Activated CD8-positive, alpha-beta memory T cell treated with anti-CD3 and anti-CD28 coated beads for 48 hours (primary cell): ENCODE results near the gene CDY1.
"Not testable (repeated sequence)": the region's sequence is repeated elsewhere in the genome, so short reads cannot be mapped to it uniquely, and the experiment has no call there.

ENCODE experiments used
- DNase-seq, 3 experiments: peaks; one replicate each; pipeline ENCODE4 v3.0.0-alpha.2; 2020; ENCODE audit warnings: low read depth in 2 of 3, low spot score in 2 of 3

Gene CDY1, protein sequence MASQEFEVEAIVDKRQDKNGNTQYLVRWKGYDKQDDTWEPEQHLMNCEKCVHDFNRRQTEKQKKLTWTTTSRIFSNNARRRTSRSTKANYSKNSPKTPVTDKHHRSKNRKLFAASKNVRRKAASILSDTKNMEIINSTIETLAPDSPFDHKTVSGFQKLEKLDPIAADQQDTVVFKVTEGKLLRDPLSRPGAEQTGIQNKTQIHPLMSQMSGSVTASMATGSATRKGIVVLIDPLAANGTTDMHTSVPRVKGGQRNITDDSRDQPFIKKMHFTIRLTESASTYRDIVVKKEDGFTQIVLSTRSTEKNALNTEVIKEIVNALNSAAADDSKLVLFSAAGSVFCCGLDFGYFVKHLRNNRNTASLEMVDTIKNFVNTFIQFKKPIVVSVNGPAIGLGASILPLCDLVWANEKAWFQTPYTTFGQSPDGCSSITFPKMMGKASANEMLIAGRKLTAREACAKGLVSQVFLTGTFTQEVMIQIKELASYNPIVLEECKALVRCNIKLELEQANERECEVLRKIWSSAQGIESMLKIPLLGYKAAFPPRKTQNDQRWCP

DNA sequence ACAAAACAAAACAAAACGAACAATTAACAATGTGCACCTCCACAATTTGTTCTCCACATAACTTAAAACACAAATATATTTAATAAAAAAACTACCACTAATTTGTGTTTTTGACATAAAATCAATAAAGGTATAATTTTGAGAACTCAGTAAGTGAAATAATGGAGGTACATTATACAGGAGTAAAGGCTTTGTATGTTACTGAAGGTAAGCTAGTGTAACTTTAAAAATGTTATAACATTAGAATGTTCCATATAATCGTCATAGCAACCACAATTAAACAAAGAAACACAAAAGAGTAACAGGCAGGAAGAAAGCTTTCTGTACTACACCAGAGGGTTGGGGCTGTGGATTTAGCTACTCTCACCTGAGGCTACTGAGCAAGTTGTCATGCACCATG, at the start of gene CDY1:
Gene CDY1, plus strand, starts transcription at position 301 of the 400 bp plus-strand sequence. CDS start 326 bp downstream, outside the sequence.
- DNase-seq, result not testable (repeated sequence)

DNA sequence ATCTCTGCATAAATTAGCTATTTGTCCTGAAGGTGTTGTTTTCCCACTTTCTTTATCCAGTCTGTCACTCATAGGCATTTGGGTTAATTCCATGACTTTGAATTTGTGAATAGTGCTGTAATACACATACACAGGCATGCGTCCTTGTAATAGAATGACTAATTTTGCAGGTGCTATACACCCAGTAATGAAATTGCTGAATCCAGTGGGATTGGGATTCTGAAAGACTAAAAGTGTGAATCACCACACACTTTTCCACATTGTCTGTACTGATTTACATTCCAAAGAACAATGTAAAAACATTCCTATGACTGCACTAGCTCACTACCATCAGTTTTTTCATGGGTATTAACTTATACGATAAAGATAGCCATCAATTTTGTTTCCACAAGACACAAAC, 28.6 kb upstream of the CDY1 start:
- not testable (repeated sequence) for DNase-seq

DNA sequence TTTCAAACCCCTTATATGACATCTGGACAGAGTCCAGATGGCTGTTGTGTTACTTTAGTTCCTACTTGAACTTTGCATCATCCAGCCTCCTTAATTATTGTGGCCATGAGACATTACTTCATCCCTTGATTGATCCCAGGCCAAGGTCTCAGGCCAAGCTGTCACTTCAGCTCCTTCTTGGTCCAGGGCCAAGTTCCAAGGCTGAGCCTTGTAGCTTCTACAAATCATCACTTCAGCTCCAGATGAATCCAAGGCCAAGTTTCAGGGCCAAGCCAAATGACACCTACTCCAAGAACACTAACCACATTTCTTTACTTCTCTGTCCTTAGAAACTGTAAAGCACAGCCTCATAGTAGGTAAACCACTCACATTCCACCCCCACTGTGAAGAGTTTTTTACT, 1.7 kb upstream of the CDY1 start:
- DNase-seq, result not testable (repeated sequence)

DNA sequence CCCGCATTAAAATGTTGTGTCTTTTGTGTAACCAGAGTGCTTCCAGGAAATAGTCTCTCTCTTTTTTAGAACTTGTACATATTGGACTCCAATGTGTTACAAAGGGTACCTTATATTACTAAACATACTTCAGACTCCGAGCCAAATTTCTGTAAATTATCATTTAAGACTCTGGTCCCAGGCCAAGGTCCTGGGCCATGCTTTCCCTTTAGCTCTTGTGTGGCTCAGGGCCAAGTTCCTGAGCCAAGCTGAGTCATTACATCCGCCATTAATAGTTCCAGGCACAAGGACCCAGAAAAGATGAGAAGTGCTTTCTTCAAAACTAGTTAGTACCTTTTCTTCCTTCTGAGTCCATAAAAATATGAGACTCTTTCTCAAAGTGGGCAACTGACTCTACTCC, 4.6 kb downstream of the CDY1 start:
- DNase-seq, result not testable (repeated sequence)

DNA sequence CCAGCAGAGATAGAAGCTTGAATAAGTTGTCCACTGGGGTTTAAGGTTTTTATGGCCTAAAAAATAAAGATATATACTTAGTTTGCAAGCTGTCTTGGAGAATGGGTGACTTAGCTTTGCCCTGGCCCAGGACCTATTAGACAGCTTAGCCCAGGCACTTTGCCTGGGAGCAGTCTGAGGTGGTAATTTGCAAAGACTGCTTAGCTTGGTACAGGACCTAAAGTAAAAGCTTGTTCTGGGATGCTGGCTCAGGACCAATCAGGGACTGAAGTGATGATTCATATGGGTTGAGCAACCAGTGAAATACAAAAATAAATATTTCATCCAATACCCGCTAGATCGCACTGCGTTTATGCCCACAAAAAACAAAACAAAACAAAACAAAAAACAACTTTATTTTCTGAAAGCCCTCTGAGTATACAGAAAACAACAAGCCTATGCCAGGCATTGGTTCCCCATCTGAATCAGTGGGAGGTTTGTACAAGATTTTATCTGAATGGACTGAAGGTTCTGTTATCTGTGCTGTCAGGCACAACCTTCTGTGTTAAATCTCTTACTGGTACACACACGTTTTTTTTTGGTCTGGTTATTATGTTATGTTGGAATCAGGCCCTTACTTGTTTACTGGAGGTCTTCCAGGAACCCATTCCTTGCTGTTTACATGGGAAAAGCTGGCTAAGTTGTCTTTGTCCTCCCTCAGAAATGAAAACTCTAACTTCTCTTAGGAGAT, 8.6 kb downstream of the CDY1 start:
- DNase-seq, result not testable (repeated sequence)

DNA sequence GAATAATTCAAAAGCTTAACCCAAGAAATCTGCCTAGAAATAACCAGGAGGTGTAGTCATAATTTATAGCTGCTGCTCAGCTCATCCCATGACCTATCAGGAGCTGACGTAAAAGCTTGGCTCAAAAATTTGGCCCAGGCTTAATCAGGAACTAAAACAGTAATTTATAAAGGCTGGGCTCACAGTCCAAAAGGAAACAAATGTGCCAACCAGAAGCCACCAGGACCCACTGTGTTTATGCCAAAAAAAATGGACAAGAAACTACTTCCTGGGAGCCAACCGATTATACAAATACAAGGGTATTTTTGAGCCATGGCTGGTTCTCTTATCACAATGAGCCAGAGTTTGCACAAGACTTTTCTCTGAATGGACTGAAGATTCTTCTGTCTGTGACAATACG, 17.9 kb downstream of the CDY1 start:
- DNase-seq, result not testable (repeated sequence)

DNA sequence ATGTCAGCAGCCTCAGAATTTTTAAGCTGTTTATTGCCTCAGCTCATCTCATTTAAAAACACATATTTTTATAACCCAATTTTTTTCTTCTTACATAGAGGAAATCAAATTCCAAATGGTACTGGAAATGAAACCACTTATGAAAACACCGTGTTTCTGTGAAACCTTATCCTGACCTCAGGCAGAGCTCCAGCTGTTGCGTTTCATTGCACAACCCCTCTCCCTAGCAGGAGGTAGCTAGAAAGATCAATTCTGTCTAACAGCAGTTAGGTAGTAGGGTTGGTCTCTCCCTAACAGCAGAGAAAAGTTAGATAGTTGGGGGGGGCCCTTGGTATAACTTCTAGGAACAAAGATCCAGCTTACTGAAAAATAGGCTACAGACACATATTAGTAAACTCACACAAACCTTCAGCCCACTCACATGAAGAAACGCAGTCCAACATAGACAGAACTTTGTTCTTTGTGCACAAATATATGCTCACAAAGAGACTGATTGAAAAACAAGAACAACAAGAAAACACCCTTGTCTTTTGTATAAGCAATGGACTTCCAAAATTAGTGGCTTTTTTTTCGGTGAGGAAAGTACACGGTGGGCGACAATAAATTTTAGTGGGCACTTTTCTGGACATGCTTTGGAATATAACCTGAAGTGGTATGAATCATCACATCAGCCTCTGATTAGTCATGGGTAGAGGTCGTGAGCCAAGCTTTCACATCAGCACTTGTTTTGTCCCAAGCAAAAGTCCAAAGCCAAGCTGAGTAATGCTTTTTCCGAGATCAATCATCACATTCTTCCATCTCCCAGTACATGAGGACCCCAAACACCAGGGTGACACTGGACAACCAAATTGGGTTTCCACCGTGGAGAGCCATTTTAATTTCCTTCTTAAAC, 21.4 kb downstream of the CDY1 start:
- not testable (repeated sequence) for DNase-seq
